Stimulated activated CD4-positive, alpha-beta T cell treated with anti-CD3 and anti-CD28 coated beads, Interleukin-4, amount 100 ng/mL, for 48 hours (primary cell): ENCODE measurements around the gene MYCL.
A peak's percentile ranks its signal among the peaks of the same experiment; 100 is the strongest.

Experiments used
- DNase-seq, 2 donors: peaks; one replicate each; pipeline ENCODE4 v3.0.0-alpha.2; 2020; ENCODE audit warnings: low read depth in 2 of 2

Gene MYCL

GRCh38 chr1:39901714-39902459, at the start of gene MYCL:
Gene MYCL (minus strand): TSS chr1:39901917. CDS start chr1:39901434, 483 bp downstream.
- DNase-seq = peak; percentile 59 to 63

- no peak for DNase-seq
These were observed 48.2 kb upstream of the MYCL start for GRCh38 chr1:39949891-39950290.

GRCh38 chr1:39947260-39947659, 45.5 kb upstream of the MYCL start:
- DNase-seq = no peak

- no peak for DNase-seq
These were observed 44.5 kb upstream of the MYCL start for GRCh38 chr1:39946216-39946615.

- DNase-seq = no peak
These were observed 42.8 kb upstream of the MYCL start for GRCh38 chr1:39944410-39945112.

- no peak for DNase-seq
These were observed 42.0 kb upstream of the MYCL start for GRCh38 chr1:39943471-39944290.

GRCh38 chr1:39940980-39941871, 39.5 kb upstream of the MYCL start:
- DNase-seq = no peak

GRCh38 chr1:39940253-39940652, 38.5 kb upstream of the MYCL start:
- no peak for DNase-seq

GRCh38 chr1:39938856-39939255, 37.1 kb upstream of the MYCL start:
- DNase-seq = no peak

- DNase-seq = no peak
These were observed 35.2 kb upstream of the MYCL start for GRCh38 chr1:39936724-39937491.

- DNase-seq = no peak
These were observed 32.5 kb upstream of the MYCL start for GRCh38 chr1:39933956-39934941.

GRCh38 chr1:39928809-39929587, 27.3 kb upstream of the MYCL start:
- no peak for DNase-seq

GRCh38 chr1:39927538-39927937, 25.8 kb upstream of the MYCL start:
- DNase-seq = no peak

GRCh38 chr1:39926820-39927219, 25.1 kb upstream of the MYCL start:
- no peak for DNase-seq

GRCh38 chr1:39926343-39926793, 24.7 kb upstream of the MYCL start:
- no peak for DNase-seq

- no peak for DNase-seq
These were observed 24.1 kb upstream of the MYCL start for GRCh38 chr1:39925721-39926342.

GRCh38 chr1:39922251-39922688, 20.6 kb upstream of the MYCL start:
- no peak for DNase-seq

GRCh38 chr1:39919545-39919944, 17.8 kb upstream of the MYCL start:
- peak; percentile 27 to 39 for DNase-seq
